K562 (cell line): ENCODE measurements around the gene TMEM107. TPM values are rescaled to one million over a fixed set of nuclear protein-coding genes. Genes with fewer than 3 reads are reported as not detected.
A peak's percentile ranks its signal among the peaks of the same experiment; 100 is the strongest.

ENCODE experiments used
- ATAC-seq: fragments of 200-7000 bp; cut with Tn5 transposase; 3 replicates; pipeline ENCODE4 v1.9.1; 2020; ENCODE audit warnings: moderate library complexity
- BruUV-seq: library from RNA; stranded (reverse); fragments of 400-500 nt; replicated peaks from 2 replicates; lab custom pipeline; 2021; lab: Mats Ljungman, UMichigan
- CTCF ChIA-PET: fragments of 300-600 bp; formaldehyde crosslinking; extraction: SDS; loops from one replicate; lab custom pipeline; 2021; ENCODE audit warnings: low intra/inter-chr PET ratio; lab: Yijun Ruan, JAX
- POLR2A ChIA-PET: fragments of 300-600, 350-650 bp; sonication (Branson Sonifier 250); formaldehyde crosslinking; extraction: SDS; loops from one replicate; lab custom pipeline; 2021; ENCODE audit warnings: antibody characterized with exemption, inconsistent platforms; lab: Yijun Ruan, JAX
- DNase-seq, 4 experiments: peaks; one replicate each; pipeline versions ENCODE4 v3.0.0 to v3.0.0-alpha.2; 2011 to 2018; ENCODE audit warnings: low spot score in 3 of 4, mixed read lengths in 3 of 4; ENCODE audit errors: extremely low read depth in 1 of 4
- FAIRE-seq: peaks from 2 replicates; lab custom pipeline; 2011; peaks lifted over from hg19 to GRCh38; lab: Jason Lieb, UNC
- H2AFZ ChIP-seq: 2 replicates; pipeline ENCODE4 v1.6.0; 2011; ENCODE audit warnings: low read depth, low read length, control low read depth, inconsistent platforms
- H3K27ac ChIP-seq: fragments of 200-600 bp; 3 replicates; pipeline ENCODE4 v1.8.0; 2011; ENCODE audit warnings: low read depth, mild to moderate bottlenecking, control low read depth, inconsistent platforms, low read length, moderate library complexity, mixed read lengths; ENCODE audit errors: extremely low read depth
- H3K27me3 ChIP-seq, 2 experiments: fragments of 300-600 bp in 1 of 2; 2 replicates in 1 of 2; 3 replicates in 1 of 2; pipeline versions ENCODE4 v1.6.0 to v1.8.0; 2011; ENCODE audit warnings: inconsistent platforms in 2 of 2, low read length in 2 of 2, mild to moderate bottlenecking in 1 of 2, mixed read lengths in 1 of 2, moderate library complexity in 1 of 2; ENCODE audit not compliant: control insufficient read depth in 2 of 2, insufficient read depth in 2 of 2
- H3K36me3 ChIP-seq: fragments of 300-600 bp; 3 replicates; pipeline ENCODE4 v1.8.0; 2011; ENCODE audit warnings: mild to moderate bottlenecking, low read length, inconsistent platforms; ENCODE audit not compliant: control insufficient read depth, insufficient read depth
- H3K4me1 ChIP-seq, 2 experiments: fragments of 200-600 bp in 1 of 2; replicated peaks in 1 of 2; 2 replicates in 1 of 2; 3 replicates in 1 of 2; pipeline versions ENCODE4 v1.5.1 to v1.8.0; 2011; ENCODE audit warnings: inconsistent platforms in 2 of 2, low read length in 2 of 2, mild to moderate bottlenecking in 1 of 2, mixed read lengths in 1 of 2, moderate library complexity in 1 of 2; ENCODE audit not compliant: control insufficient read depth in 2 of 2, insufficient read depth in 2 of 2
- H3K4me2 ChIP-seq: 2 replicates; pipeline ENCODE4 v1.6.1; 2011; ENCODE audit warnings: low read length, control low read depth, inconsistent platforms, mixed read lengths; ENCODE audit not compliant: insufficient read depth
- H3K4me3 ChIP-seq: fragments of 200-600 bp; sonication (generic), shearing (Covaris generic); 2 replicates; pipeline ENCODE4 v1.5.1; 2016; ENCODE audit warnings: control low read depth, inconsistent platforms
- H3K79me2 ChIP-seq: fragments of 200-600 bp; 3 replicates; pipeline ENCODE4 v1.8.0; 2011; ENCODE audit warnings: low read length, inconsistent platforms; ENCODE audit not compliant: control insufficient read depth, insufficient read depth
- H3K9ac ChIP-seq, 2 experiments: 2 replicates each; pipeline versions ENCODE4 v1.6.0 to v1.6.1; 2011; ENCODE audit warnings: low read depth in 2 of 2, low read length in 2 of 2, control low read depth in 1 of 2, inconsistent platforms in 1 of 2, mild to moderate bottlenecking in 1 of 2, mixed read lengths in 1 of 2; ENCODE audit not compliant: insufficient read depth in 1 of 2
- H3K9me1 ChIP-seq: one replicate; pipeline ENCODE4 v1.6.0; 2011; ENCODE audit warnings: inconsistent platforms, mild to moderate bottlenecking, low read length, moderate library complexity; ENCODE audit not compliant: control insufficient read depth, insufficient read depth
- H3K9me3 ChIP-seq: replicated peaks from 2 replicates; pipeline ENCODE4 v1.5.1; 2011; ENCODE audit warnings: low read depth, low read length, inconsistent platforms; ENCODE audit not compliant: control insufficient read depth, insufficient read depth
- H4K20me1 ChIP-seq: replicated peaks from 2 replicates; pipeline ENCODE4 v1.6.1; 2011; ENCODE audit warnings: low read length, inconsistent platforms, mixed read lengths; ENCODE audit not compliant: control insufficient read depth, insufficient read depth
- CXXC5 ChIP-seq: fragments of 250-450 bp; sonication (Bioruptor Pico); IDR thresholded peaks from 2 replicates; pipeline ENCODE4 v1.8.0; 2022; ENCODE audit warnings: inconsistent platforms, mild to moderate bottlenecking, moderate library complexity
- ESRRB ChIP-seq: fragments of 250-450 bp; sonication (Bioruptor Pico); IDR thresholded peaks from 2 replicates; pipeline ENCODE4 v1.5.0; 2020; ENCODE audit warnings: mild to moderate bottlenecking, moderate library complexity, borderline replicate concordance
- FOXK1 ChIP-seq: sonication (generic); formaldehyde crosslinking; IDR thresholded peaks from 2 replicates; pipeline ENCODE4 v1.8.0; 2022; ENCODE audit warnings: missing genetic modification reagents, mild to moderate bottlenecking, borderline replicate concordance
- GATA2 ChIP-seq: sonication (generic); formaldehyde crosslinking; IDR thresholded peaks from 2 replicates; pipeline ENCODE4 v1.4.0; 2020; ENCODE audit warnings: mild to moderate bottlenecking, missing genetic modification reagents
- MAZ ChIP-seq, 2 experiments: fragments of 450-650 bp in 1 of 2; sonication (generic) in 1 of 2; formaldehyde crosslinking; IDR thresholded peaks in 1 of 2; conservative IDR thresholded peaks in 1 of 2; 2 replicates each; pipeline versions ENCODE4 v1.4.0 to v1.5.0; 2020; ENCODE audit warnings: mild to moderate bottlenecking in 1 of 2, missing genetic modification reagents in 1 of 2
- MTA3 ChIP-seq: fragments of 450-650 bp; formaldehyde crosslinking; IDR thresholded peaks from 2 replicates; pipeline ENCODE4 v1.6.1; 2017; ENCODE audit warnings: mild to moderate bottlenecking, borderline replicate concordance
- NCOA6 ChIP-seq: fragments of 450-650 bp; IDR thresholded peaks from 2 replicates; pipeline ENCODE4 v1.6.1; 2017; ENCODE audit warnings: mild to moderate bottlenecking
- NFIC ChIP-seq: fragments of 450-650 bp; IDR thresholded peaks from 2 replicates; pipeline ENCODE4 v1.6.1; 2017; ENCODE audit warnings: mild to moderate bottlenecking, inconsistent platforms
- PCBP1 ChIP-seq: fragments of 200-400 bp; formaldehyde crosslinking; IDR thresholded peaks from 2 replicates; pipeline ENCODE4 v1.6.1; 2018; ENCODE audit warnings: mild to moderate bottlenecking, low read depth, low read length; ENCODE audit not compliant: poor library complexity, severe bottlenecking
- POLR2AphosphoS5 ChIP-seq: IDR thresholded peaks from 2 replicates; pipeline ENCODE4 v1.6.1; 2011; ENCODE audit warnings: mild to moderate bottlenecking, low read depth, low read length, moderate library complexity; ENCODE audit not compliant: control insufficient read depth, insufficient read depth
- RHOXF2B ChIP-seq: fragments of 250-450 bp; sonication (Bioruptor Pico); conservative IDR thresholded peaks from 2 replicates; pipeline ENCODE4 v1.5.1; 2021
- TAF15 ChIP-seq: fragments of 200-400 bp; formaldehyde crosslinking; IDR thresholded peaks from 2 replicates; pipeline ENCODE4 v1.6.1; 2017; ENCODE audit warnings: mild to moderate bottlenecking, low read depth, low read length, moderate library complexity
- ZBTB8A ChIP-seq: fragments of 450-650 bp; IDR thresholded peaks from 2 replicates; pipeline ENCODE4 v1.6.1; 2018; ENCODE audit warnings: mild to moderate bottlenecking, moderate library complexity; ENCODE audit not compliant: partially characterized antibody
- ZNF224 ChIP-seq: sonication (generic); formaldehyde crosslinking; IDR thresholded peaks from 2 replicates; pipeline ENCODE4 v1.8.0; 2022; ENCODE audit warnings: mild to moderate bottlenecking, missing genetic modification reagents
- ZNF551 ChIP-seq: fragments of 250-450 bp; sonication (Bioruptor Pico); IDR thresholded peaks from 2 replicates; pipeline ENCODE4 v1.5.0; 2021; ENCODE audit warnings: mild to moderate bottlenecking, moderate library complexity
- ZNF717 ChIP-seq: fragments of 250-450 bp; sonication (Bioruptor Pico); IDR thresholded peaks from 2 replicates; pipeline ENCODE4 v1.5.0; 2021
- WGBS: fragments of 100-300 bp; shearing (Covaris generic); methylation state at CpG from one replicate; pipeline ENCODE4 v1.1.6; 2016; ENCODE audit warnings: low coverage, mixed read lengths; ENCODE audit not compliant: insufficient coverage; ENCODE audit errors: missing lambda C conversion rate; 5-methylcytosine and 5-hydroxymethylcytosine counted together
- in situ Hi-C: fragments of 300-500 bp; cut with MboI; formaldehyde crosslinking; loops from 4 replicates; pipeline ENCODE4 v1.15.0; 2018; ENCODE audit warnings: inconsistent platforms, mixed read lengths
- intact Hi-C: fragments of 100-400 bp; cut with micrococcal nuclease; formaldehyde crosslinking; loops from 2 replicates; pipeline ENCODE4 v1.14.2; 2022
- polyA plus RNA-seq, 8 experiments: library from polyadenylated mRNA; depleted of rRNA in 4 of 8; stranded (reverse) in 5 of 8; unstranded in 3 of 8; fragments of >200 nt; fragmentation: Nextera tagmentation in 2 of 8; fragmentation: Illumina TruSeq in 1 of 8; extraction: Ambion mirVana in 2 of 8; extraction: Trizol in 1 of 8; gene quantifications; 2 replicates each; pipeline versions ENCODE4 v1.2.1 to v1.2.3, GENCODE V29; 2011 to 2014; ENCODE audit warnings: inconsistent platforms in 1 of 8, missing spikeins in 1 of 8
- total RNA-seq, 7 experiments: library from RNA; depleted of rRNA in 6 of 7; stranded (reverse); fragments of >200 nt in 6 of 7; fragmentation: Illumina TruSeq in 2 of 7; extraction: Trizol in 2 of 7; gene quantifications; 2 replicates each; pipeline versions ENCODE4 v1.2.1 to v1.2.3, GENCODE V29; 2011 to 2021; ENCODE audit warnings: low replicate concordance in 1 of 7
- TF ChIP-seq, protein P1 (sequence below), 2 experiments: fragments of 250-450 bp in 1 of 2; fragments of 450-650 bp in 1 of 2; sonication (Bioruptor Pico) in 1 of 2; IDR thresholded peaks; 2 replicates each; pipeline versions ENCODE4 v1.6.1 to v1.8.0; 2016 to 2021; ENCODE audit warnings: mild to moderate bottlenecking in 2 of 2, moderate library complexity in 2 of 2, missing compliant biosample characterization in 1 of 2, missing genetic modification characterization in 1 of 2
- TF ChIP-seq, protein P2 (sequence below), 2 experiments: fragments of 450-650 bp in 1 of 2; IDR thresholded peaks; 2 replicates each; pipeline ENCODE4 v1.6.1; 2011 to 2017; ENCODE audit warnings: low read depth in 2 of 2, antibody characterized with exemption in 1 of 2, borderline replicate concordance in 1 of 2, low read length in 1 of 2, mild to moderate bottlenecking in 1 of 2, mixed read lengths in 1 of 2; ENCODE audit not compliant: control insufficient read depth in 1 of 2

Gene TMEM107
- total and polyA plus RNA-seq, 9 of the 15 experiments (the other 6 are each of a cell fraction or from before 2014, with no cell fraction given), result 7.1 to 26.2 (median 16.9) TPM

DNA sequence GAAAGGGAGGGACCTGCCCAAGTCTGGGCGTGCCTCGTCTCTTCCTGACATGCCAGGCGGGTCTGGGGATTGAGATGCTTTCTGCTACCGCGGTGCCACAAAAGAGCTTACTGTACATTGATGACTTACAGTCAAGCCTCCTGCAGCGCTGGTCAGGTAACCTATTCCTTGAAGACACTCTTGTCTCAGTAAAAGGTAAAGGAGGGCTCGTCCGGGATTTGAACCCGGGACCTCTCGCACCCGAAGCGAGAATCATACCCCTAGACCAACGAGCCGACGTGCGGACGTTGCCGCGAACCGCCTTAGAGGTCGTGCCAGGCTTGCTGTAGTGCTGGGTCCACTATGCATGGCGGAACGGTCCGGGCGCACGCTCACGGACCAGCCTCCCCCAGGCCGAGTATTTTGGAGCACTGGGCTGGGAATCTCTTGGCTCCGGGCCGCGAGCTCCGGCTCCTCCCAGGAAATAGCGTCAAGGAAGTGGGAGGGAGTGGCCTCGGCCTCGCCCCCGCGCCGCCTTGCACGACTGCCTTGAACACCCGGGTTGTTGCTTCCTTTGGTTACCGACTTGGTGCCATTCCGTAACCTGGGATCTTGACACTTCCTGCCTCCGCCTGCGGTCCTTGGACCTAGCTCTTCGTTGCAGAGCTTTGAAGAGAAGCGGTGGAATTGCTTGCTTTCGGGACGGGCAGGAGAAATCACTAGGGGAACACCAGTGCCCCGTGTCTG, 46.6 kb upstream of the TMEM107 start:
- CTCF ChIA-PET, result no interaction called here
- Histone ChIP-seq H3K36me3 (peaks cover 8% of the 10 kb centered on the region; the same call in 2 of the 3 replicates), H3K27ac (peak overlapping the region; percentile 91), H3K9me3 (no peaks in the 10 kb centered on the region), H3K4me1 (peaks cover 27 to 30% of the 10 kb centered on the region in 2 experiments; a peak in 4 of 5 replicates), H4K20me1 (peaks cover 5% of the 10 kb centered on the region), H2AFZ (peak overlapping the region; percentile 95), H3K27me3 (no peaks in the 10 kb centered on the region), H3K9me1 (no peaks in the 10 kb centered on the region), H3K4me3 (peak overlapping the region; percentile 60), H3K79me2 (no peaks in the 10 kb centered on the region), H3K9ac (peak overlapping the region; percentile 91 to 92), H3K4me2 (peak overlapping the region; percentile 99)
- in situ Hi-C loops, result loop anchor here (5.0 kb wide), 1 partner anchor 100 kb away; the partner anchor contains the start of gene HES7
- intact Hi-C loops, result loop anchor here (2.0 to 10.0 kb wide), 2 partner anchors 78 to 162 kb away; partner anchors contain the start of gene RPL26
- 2% methylated on average over 29 of the region's 49 CpGs for WGBS
- DNase-seq, result peak; percentile 50 to 90 (median 60)
- POLR2A ChIA-PET, result interaction anchor here (0.6 to 7.5 kb wide), 13 partner anchors 12 to 119 kb away, joined by 3 to 89 read pairs (median 3); partner anchors contain the start of gene AURKB
- BruUV-seq, result no TSS peak
- ATAC-seq, result peak; percentile 54
- peak; percentile 40 for FAIRE-seq
- TF ChIP-seq TAF15, result no peak
- peak; percentile 92 for TF ChIP-seq CXXC5 (CRISPR knock-in tag)
- TF ChIP-seq, protein P1, sequence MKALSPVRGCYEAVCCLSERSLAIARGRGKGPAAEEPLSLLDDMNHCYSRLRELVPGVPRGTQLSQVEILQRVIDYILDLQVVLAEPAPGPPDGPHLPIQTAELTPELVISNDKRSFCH (CRISPR knock-in tag; IDR thresholded peaks at IDR 0.05), result no peak
- TF ChIP-seq, protein P1 (tag; IDR thresholded peaks at IDR 0.05), result no peak
- TF ChIP-seq ZBTB8A, result peak; percentile 66
- peak; percentile 37; the same call in 1 of the 2 replicates for TF ChIP-seq MTA3
- peak; percentile 87 for TF ChIP-seq NFIC
- no peak for TF ChIP-seq NCOA6
- TF ChIP-seq GATA2, result no peak
- TF ChIP-seq ZNF224 (CRISPR knock-in tag), result no peak
- TF ChIP-seq FOXK1, result no peak
- TF ChIP-seq MAZ (CRISPR knock-in tag; conservative IDR thresholded peaks at IDR 0.05 in 1 of 2, IDR thresholded peaks at IDR 0.05 in 1 of 2), result peak in 1 of 2 experiments; percentile 73; a peak in 2 of 4 replicates
- TF ChIP-seq POLR2AphosphoS5, result no peak
- TF ChIP-seq, protein P2, sequence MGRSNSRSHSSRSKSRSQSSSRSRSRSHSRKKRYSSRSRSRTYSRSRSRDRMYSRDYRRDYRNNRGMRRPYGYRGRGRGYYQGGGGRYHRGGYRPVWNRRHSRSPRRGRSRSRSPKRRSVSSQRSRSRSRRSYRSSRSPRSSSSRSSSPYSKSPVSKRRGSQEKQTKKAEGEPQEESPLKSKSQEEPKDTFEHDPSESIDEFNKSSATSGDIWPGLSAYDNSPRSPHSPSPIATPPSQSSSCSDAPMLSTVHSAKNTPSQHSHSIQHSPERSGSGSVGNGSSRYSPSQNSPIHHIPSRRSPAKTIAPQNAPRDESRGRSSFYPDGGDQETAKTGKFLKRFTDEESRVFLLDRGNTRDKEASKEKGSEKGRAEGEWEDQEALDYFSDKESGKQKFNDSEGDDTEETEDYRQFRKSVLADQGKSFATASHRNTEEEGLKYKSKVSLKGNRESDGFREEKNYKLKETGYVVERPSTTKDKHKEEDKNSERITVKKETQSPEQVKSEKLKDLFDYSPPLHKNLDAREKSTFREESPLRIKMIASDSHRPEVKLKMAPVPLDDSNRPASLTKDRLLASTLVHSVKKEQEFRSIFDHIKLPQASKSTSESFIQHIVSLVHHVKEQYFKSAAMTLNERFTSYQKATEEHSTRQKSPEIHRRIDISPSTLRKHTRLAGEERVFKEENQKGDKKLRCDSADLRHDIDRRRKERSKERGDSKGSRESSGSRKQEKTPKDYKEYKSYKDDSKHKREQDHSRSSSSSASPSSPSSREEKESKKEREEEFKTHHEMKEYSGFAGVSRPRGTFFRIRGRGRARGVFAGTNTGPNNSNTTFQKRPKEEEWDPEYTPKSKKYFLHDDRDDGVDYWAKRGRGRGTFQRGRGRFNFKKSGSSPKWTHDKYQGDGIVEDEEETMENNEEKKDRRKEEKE (IDR thresholded peaks at IDR 0.05; ENCODE audit: borderline replicate concordance in 1 of 2, control insufficient read depth in 1 of 2, low read depth in 2 of 2, low read length in 1 of 2), result no peak
- no peak for TF ChIP-seq ESRRB (CRISPR knock-in tag)
- TF ChIP-seq ZNF717 (CRISPR knock-in tag), result no peak
- no peak for TF ChIP-seq ZNF551 (CRISPR knock-in tag)
- TF ChIP-seq RHOXF2B (CRISPR knock-in tag), result no peak
- TF ChIP-seq PCBP1, result no peak
